Effector memory CD4-positive, alpha-beta T cell (primary cell): ENCODE results near the gene SEMA4D.

ENCODE experiments used
- DNase-seq, 3 donors: peaks; one replicate each; pipeline ENCODE4 v3.0.0-alpha.2; 2020
- H3K27ac ChIP-seq: 2 replicates; pipeline ENCODE4 v1.7.0; 2013; ENCODE audit warnings: mild to moderate bottlenecking, low read length, moderate library complexity; ENCODE audit not compliant: insufficient read depth, poor library complexity, severe bottlenecking
- H3K27me3 ChIP-seq: replicated peaks from 2 replicates; pipeline ENCODE4 v1.7.0; 2013; ENCODE audit warnings: mild to moderate bottlenecking, low read length; ENCODE audit not compliant: insufficient read depth, control insufficient read depth, poor library complexity, severe bottlenecking
- H3K36me3 ChIP-seq: 2 replicates; pipeline ENCODE4 v1.7.0; 2013; ENCODE audit warnings: mild to moderate bottlenecking, low read length, moderate library complexity; ENCODE audit not compliant: control insufficient read depth, insufficient read depth
- H3K4me1 ChIP-seq: 2 replicates; pipeline ENCODE4 v1.7.0; 2013; ENCODE audit warnings: low read length, mild to moderate bottlenecking; ENCODE audit not compliant: control insufficient read depth, insufficient read depth, poor library complexity, severe bottlenecking
- H3K4me3 ChIP-seq: 2 replicates; pipeline ENCODE4 v1.7.0; 2013; ENCODE audit warnings: low read length, low read depth, mild to moderate bottlenecking; ENCODE audit not compliant: insufficient read depth, poor library complexity, severe bottlenecking
- H3K9me3 ChIP-seq: 2 replicates; pipeline ENCODE4 v1.7.0; 2013; ENCODE audit warnings: mild to moderate bottlenecking, low read length, moderate library complexity; ENCODE audit not compliant: control insufficient read depth

Gene SEMA4D

DNA sequence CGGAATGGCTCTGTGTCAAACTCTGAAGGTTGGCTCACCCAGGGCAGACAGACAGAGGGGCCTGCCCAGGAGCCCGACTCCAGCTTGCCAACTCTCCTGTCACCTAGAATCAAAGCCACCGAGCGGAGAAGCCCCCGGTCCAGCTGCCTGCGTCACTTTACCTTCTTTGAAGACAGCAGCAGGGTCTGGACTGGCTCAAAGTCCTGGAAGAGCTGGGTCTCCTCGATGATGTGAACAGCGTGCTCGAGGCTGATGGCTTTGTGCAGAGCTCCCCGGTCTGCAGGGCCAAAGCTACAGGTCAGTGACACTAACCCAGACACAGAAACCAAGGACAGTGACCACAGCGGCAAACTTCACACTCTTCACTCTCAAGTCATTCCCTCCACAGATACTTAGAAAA lies 111.7 kb downstream of the SEMA4D start:
- no peak overlapping the region for H3K4me3 ChIP-seq
- no peaks in the 10 kb centered on the region for H3K9me3 ChIP-seq
- no peaks in the 10 kb centered on the region for H3K27me3 ChIP-seq
- H3K36me3 ChIP-seq = peaks cover 97% of the 10 kb centered on the region
- H3K4me1 ChIP-seq = no peaks in the 10 kb centered on the region
- no peak overlapping the region for H3K27ac ChIP-seq
- no peak for DNase-seq

GRCh38 chr9:89384783-89385182 lies 113.1 kb downstream of the SEMA4D start:
- Histone ChIP-seq H3K9me3 (no peaks in the 10 kb centered on the region), H3K36me3 (peaks cover 96% of the 10 kb centered on the region), H3K27me3 (no peaks in the 10 kb centered on the region), H3K27ac (no peak overlapping the region), H3K4me3 (no peak overlapping the region), H3K4me1 (no peaks in the 10 kb centered on the region)
- DNase-seq = no peak

- no peaks in the 10 kb centered on the region for H3K27me3 ChIP-seq
- peaks cover 96% of the 10 kb centered on the region for H3K36me3 ChIP-seq
- no peaks in the 10 kb centered on the region for H3K9me3 ChIP-seq
- no peak overlapping the region for H3K27ac ChIP-seq
- no peak overlapping the region for H3K4me3 ChIP-seq
- no peak for DNase-seq
- no peaks in the 10 kb centered on the region for H3K4me1 ChIP-seq
Measured at GRCh38 chr9:89383721-89384300, 114.1 kb downstream of the SEMA4D start.

- Histone ChIP-seq H3K4me1 (no peaks in the 10 kb centered on the region), H3K4me3 (no peak overlapping the region), H3K9me3 (no peaks in the 10 kb centered on the region), H3K27ac (no peak overlapping the region), H3K27me3 (no peaks in the 10 kb centered on the region), H3K36me3 (peaks cover 95% of the 10 kb centered on the region)
- no peak for DNase-seq
Measured at GRCh38 chr9:89383030-89383720, 114.7 kb downstream of the SEMA4D start.

- H3K27me3 ChIP-seq = no peaks in the 10 kb centered on the region
- H3K36me3 ChIP-seq = peaks cover 94% of the 10 kb centered on the region
- H3K9me3 ChIP-seq = no peaks in the 10 kb centered on the region
- no peaks in the 10 kb centered on the region for H3K4me1 ChIP-seq
- no peak for DNase-seq
- H3K27ac ChIP-seq = peak overlapping the region; percentile 27
- H3K4me3 ChIP-seq = no peak overlapping the region
Measured at GRCh38 chr9:89382026-89382986, 115.6 kb downstream of the SEMA4D start.

GRCh38 chr9:89381308-89381609 lies 116.7 kb downstream of the SEMA4D start:
- no peaks in the 10 kb centered on the region for H3K4me1 ChIP-seq

DNA sequence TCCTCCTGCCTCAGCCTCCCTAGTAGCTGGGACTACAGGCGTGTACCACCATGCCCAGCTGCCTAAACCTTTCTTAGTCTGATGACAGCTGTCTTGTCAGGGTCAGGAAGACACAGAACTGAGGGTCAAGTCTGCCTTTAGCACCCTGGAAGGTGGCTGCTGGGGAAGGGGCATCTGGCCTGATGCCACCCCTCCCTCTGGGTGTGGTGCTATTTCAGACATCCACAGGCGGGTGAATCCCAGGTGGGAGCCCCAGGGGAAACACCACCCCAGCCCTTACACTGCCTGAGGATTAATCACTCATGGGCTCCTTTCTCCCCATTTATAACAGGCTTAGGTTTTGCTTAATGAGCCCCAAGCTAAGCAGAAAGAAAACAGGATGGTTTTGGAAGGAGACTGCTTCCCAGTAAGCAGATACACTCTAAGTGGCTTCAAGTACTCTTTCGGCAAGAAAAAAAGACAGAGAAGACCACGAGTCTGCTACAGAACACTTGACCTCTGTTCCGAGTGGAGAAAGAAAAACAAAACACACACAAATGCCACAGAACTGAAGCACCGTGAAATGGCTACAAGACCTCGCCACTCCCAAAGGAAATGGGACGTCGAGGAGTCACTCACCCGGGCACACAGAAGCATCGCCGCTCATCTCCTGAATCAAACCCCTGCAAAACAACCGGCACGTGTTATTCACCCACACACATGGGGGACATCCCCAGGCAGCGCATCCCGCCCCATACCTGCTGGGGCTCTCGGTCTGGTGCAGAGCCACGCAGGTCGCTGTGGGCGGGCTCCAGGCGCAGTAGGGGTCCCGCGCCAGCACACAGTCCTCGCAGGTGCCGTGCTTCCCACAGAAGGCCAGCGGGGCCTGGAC lies 117.2 kb downstream of the SEMA4D start:
- peaks cover 3% of the 10 kb centered on the region for H3K4me1 ChIP-seq
- no peaks in the 10 kb centered on the region for H3K27me3 ChIP-seq
- peaks cover 80% of the 10 kb centered on the region for H3K36me3 ChIP-seq
- H3K9me3 ChIP-seq = no peaks in the 10 kb centered on the region
- no peak overlapping the region for H3K4me3 ChIP-seq
- no peak overlapping the region for H3K27ac ChIP-seq
- DNase-seq = no peak

More at GRCh38 chr9:89381308-89381609, 116.7 kb downstream of the SEMA4D start:
- Histone ChIP-seq H3K27me3 (no peaks in the 10 kb centered on the region), H3K9me3 (no peaks in the 10 kb centered on the region), H3K27ac (peak overlapping the region; percentile 12), H3K4me3 (no peak overlapping the region), H3K36me3 (peaks cover 85% of the 10 kb centered on the region)
- no peak for DNase-seq

DNA sequence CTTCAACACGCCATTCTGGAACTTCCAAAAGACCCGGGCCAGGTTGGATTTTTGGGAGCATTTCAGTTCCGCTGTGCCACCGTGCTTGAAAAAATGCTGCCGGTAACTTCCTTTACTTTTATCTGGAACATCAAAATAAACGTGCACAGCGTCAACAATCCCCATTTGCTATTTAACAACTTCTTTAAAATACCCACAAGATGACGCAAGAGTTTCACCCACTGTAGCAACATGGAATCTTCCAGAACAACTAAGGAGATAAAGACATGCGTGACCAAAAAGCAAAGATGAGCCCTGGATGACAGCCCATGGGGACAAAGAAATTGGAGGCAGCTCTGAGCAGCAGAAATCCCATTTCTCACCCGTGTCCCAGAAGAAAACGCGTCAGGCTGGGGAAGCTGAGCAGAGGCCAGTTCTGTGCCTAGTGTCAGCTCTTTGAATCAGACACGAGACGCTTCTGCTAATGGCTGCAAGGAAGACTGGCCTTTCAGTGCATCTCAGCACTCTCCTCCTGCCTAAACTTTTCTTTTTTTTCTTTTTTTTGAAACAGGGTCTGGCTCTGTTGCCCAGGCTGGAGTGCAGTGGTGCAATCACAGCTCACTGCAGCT lies 118.3 kb downstream of the SEMA4D start:
- H3K27me3 ChIP-seq = no peaks in the 10 kb centered on the region
- no peak for DNase-seq
- H3K36me3 ChIP-seq = peaks cover 70% of the 10 kb centered on the region
- peaks cover 11% of the 10 kb centered on the region for H3K4me1 ChIP-seq
- H3K9me3 ChIP-seq = no peaks in the 10 kb centered on the region
- no peak overlapping the region for H3K4me3 ChIP-seq
- H3K27ac ChIP-seq = no peak overlapping the region

GRCh38 chr9:89379031-89379430 lies 118.9 kb downstream of the SEMA4D start:
- Histone ChIP-seq H3K4me1 (peaks cover 11% of the 10 kb centered on the region), H3K36me3 (peaks cover 66% of the 10 kb centered on the region), H3K4me3 (no peak overlapping the region), H3K27ac (no peak overlapping the region), H3K9me3 (no peaks in the 10 kb centered on the region), H3K27me3 (no peaks in the 10 kb centered on the region)
- no peak for DNase-seq
